Astrocyte of the hippocampus (primary cell): ENCODE measurements around the gene PPP3R1.

Experiments used
- DNase-seq: peaks from one replicate; pipeline ENCODE4 v3.0.0; 2011; ENCODE audit warnings: low read depth, low spot score

PPP3R1 gene

DNA sequence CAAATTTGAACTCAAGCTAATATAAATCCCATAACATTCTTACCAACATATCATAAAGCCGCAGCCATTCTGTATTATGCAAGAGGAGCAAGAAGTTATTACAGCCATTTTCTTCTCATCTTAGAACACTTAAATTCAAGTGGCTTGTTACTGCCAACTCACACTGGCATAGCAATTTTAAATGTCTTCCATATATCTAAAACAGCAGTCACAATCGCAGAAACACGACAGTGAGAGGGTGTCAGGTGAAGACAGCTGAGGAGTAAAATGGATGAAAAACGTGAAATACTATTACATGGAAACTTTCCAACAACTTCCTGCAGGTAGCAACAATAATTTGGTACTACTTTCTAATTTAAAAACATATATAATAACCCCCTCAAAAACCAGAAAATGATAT is 17.9 kb downstream of the PPP3R1 start:
- no peak for DNase-seq

DNA sequence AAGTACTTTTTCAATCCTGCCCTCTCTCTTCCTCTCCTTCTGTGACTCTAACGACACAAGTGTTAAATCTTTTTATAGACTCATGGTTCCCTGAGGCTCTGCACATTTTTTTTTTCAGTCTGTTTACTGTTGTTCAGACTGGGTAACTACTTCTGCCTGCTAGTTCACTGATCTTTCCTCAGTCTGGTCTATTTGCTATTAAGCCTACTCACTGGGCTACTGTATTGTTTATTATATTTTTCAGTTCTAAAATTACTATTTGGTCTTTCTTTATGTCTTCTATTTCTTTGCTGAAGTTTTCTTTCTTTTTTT is 21.3 kb downstream of the PPP3R1 start:
- DNase-seq = no peak

DNA sequence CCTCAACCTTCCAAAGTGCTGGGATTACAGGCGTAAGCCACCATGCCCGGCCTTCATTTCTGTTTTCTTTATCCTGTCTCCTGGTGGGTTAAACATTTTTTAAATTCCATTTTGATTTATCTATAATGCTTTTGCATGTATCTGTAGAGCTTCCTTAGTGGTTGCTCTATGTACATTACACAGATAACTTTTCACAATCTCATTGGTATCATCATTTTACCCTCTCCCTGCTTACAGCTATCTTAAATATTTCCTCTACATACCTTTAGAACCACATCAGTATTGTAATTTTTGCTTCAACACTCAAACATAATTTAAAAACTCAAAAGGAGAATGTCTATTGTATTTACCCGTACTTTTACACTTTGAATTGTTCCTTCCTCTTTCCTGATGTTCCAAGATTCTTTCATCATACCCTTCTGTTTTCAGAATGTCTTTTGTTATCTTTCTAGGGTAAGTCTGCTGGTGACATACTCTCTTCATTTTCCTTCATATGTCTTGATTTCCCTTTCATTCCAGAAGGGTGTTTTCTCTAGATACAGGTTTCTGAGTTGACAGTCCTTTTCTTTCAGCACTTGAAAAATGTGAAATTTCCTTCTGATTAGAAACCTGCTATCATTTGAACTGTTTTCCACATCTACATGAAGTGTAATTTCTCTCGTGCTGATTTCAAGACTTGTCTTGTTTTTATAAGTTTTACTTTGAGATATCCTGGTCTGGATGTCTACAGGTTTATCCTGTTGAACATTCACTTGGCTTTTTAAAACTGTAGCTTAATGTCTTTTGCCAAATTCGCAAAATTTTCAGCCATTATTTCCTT is 21.9 kb downstream of the PPP3R1 start:
- DNase-seq = no peak

DNA sequence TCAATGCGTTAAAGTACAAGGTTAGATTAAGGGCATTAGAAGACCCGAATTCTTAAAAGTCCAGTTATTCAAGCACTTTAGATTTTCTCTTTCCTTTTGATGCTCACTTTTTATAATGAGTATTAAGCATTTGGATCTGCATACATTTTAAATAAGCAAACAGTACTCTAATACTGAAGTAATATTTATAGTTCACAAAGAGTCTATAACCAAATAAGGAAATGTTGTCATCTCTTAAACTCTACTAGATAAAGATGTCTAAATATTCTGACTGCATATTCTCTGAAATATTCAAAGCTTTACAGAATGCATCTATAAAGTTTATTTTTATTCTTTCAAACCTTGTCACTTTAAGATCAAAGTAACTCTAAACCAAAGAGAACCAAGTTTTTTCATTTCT is 25.5 kb downstream of the PPP3R1 start:
- DNase-seq = no peak

DNA sequence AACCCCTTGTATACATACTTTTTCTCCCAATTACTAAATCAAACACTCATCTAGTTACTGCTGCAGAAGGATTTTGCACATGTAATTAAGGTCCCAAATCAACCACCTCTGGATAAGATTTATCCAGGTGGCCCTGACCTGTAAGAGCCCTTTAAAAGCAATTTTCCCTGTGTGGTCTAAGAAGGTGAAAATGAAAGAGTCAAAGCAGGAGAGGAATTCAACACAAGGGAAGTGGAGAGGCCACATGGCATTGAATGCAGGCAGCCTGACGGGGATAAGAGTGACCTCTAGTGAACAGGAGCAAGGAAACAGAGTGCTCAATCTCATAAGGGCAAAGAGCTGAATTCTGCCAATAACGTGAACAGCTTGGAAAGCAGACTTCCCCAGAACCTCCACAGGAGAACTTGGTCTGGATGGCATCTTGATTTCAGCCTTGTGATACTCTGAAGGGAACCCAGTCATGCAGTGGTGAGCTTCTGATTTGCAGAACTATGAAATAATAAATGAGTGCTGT is 27.2 kb downstream of the PPP3R1 start:
- DNase-seq = no peak

DNA sequence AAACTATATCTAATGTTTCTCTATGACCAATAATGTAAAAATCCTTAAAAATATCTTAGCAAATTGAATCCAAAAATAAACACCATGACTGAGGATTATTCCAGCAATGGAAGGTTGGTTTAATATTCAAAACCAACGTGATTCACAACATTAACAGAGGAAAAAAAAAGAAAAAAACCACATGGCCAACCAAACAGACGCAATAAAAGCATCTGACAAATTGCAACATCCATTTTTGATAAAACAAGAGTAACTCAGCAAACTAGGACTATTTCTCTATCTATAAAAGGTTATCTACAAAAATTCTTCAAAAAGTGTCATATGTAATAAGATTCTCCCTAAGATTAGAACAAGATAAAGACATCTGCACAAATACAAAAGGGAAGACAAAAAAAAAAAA is 28.9 kb downstream of the PPP3R1 start:
- DNase-seq = no peak

DNA sequence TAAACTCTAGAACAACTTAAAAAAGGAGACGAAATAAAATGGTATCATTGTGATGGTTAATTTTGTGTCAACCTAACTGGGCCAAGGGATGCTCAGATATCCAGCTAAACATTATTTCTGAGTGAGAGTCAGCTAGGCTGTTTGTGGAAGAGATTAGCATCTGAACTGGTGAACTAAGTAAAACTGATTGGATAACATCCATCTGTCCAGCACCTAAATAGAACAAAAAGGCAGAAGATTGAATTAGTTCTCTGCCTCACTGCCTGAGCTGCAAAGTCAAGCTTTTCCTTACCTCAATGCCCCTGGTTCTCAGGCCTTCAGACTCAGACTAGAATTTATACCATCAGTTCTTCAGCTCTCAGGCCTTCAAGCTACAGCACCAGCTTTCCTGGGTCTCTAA is 30.0 kb downstream of the PPP3R1 start:
- DNase-seq = no peak

DNA sequence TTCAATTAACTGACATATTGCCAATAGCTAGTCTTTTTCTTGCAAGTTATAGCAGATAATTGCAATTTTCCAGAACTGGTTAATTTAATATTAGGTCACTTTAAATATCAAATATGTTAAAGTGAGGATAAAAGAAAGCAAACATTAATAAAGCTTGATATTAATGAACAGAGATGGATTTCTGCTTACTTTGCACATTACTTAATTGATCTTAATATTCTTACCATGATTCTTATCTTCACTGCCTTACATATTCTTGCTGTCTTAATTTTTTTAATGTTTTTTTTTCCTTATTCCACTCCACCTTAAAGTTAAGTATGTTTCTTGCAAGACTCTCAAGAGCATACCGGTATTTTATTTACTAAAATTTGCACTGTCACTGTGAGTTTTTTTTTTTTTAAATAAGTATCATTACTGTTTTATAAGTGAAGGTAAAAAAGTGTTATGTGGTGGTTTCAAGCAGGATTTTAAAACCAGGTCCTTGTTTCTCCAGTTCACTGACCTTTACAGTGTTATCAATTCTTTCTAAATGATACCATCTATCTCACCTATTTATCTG is 33.9 kb downstream of the PPP3R1 start:
- no peak for DNase-seq

DNA sequence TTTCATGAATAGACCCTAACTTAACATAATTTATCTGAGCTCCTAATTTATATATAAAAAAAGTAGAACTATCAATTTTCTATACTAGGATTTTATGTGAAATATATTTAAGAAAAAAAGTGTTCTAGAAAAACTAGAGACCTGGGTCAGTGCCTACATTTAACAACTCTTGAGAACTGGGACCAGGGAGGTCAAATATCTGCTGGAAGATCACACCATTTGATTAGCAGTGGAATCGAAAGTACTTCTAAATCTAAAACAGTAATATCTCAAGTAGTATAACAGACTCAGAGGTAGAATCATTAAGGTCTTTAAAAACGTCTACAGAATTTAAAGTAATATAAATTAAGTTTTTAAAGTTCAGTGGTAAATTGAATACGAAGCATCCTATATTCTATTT is 34.6 kb downstream of the PPP3R1 start:
- DNase-seq = no peak

DNA sequence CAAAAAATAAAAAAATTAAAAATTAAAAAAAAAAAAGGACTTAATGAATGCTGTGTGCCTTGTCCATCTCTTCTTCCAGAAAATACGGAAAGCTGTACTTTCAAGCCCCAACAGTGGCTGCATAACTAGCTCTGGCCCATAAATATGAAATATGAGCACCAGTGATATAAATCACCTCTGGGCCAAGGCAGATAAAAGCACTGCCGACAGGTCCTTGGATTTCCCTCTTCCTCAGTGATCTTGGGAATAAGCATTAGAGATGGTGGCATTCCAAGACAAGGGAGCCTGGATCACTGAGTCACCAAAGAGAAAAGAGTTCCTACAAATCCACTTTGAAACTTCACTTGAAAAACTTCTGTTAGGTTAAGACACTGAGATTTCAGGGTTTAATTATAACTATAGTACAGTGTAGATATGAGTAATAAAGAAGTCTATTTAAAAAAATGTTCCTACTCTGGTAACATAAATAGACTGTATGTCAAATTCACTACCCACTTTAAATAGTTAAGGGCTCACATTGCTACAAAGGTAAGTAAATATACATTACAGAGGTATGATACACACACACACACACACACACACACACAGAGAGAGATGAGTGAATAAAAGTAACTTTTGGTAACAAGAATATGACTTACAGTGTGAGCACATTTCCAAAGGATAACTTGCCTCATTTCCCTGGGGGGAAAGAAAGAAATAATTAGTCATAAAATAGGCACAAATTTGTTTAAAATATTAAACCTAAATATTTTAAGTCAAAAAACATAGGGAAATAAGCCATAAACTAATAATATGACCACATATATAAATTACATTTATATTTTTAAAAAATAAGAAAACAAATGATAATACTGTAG is 35.6 kb downstream of the PPP3R1 start:
- DNase-seq = no peak

DNA sequence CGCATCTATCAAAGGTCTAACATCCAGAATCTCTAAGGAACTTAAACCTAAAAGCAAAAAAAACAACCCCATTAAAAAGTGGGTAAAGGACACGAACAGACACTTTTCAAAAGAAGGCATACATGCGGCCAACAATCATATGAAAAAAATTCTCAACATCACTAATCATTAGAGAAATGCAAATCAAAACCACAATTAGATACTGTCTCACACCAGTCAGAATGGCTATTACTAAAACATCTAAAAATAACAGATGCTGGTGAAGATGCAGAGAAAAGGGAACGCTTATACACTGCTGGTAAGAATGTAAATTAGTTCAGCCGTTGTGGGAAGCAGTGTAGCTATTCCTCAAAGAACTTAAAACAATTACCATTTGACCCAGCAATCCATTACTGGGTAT is 38.0 kb downstream of the PPP3R1 start:
- DNase-seq = no peak

DNA sequence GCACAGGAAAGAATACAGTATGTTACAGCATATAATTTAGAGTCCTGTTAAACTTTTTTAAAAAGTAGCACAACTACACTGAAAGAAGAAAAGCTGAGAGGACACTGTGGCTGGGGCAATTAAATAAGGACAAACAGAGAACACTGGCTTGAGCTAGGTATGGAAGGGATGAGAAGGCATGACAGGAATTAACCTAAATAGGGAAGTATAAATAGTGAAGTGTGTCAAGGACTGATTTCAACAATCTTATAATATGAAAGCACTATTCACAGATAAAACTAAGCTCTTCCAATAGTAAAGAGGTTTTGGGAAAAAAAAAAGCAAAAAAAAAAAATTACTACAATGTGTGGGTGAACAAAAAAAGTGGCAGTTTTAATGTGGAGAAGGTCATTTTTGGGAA is 45.5 kb downstream of the PPP3R1 start:
- DNase-seq = no peak

DNA sequence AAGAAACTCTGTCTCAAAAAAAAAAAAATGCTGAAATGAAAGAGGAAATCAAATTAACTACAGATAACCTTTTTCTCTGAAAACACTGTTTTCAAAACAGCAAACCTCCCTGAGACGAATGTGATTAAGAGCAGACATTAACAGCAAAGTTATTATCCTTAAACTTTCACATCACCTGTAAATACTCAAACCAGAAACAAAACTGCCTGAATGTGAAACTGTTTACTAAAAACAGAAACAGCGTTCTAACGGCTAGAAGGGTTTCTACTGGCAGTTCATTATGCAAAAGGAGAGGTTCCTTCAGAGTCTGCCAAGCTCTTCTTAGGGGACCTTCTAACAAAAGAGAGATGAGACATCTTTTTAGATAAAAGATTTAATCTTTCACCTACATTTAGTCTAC is 48.7 kb downstream of the PPP3R1 start:
- no peak for DNase-seq

DNA sequence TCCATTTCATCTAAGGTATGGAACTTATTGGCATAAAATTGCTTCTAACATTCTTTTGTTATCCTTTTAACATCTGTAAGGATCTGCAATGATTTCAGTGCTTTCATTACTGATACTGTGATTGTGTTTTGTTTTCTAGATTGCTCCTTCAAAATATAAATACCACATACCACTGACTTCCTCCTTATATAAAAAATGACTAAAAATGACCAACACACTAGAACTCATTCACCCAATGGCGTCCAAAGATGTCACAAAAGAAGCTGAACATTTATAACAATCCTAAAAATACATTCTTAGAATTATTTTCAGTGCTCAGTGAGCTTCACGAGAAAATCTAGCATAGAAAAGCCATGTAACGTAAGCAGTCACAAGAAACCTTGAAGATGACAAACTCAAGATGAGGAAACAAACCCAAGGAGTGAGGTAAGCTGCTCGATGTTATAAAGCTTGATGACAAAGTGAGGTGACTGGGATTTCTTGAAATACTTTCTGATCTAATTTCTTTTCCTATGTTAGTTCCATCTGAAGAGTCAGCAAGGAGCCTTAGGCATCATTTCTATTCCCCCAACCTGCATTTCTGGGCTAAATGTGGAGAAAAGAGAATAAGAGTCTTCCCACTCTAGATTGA is 52.1 kb downstream of the PPP3R1 start:
- no peak for DNase-seq

DNA sequence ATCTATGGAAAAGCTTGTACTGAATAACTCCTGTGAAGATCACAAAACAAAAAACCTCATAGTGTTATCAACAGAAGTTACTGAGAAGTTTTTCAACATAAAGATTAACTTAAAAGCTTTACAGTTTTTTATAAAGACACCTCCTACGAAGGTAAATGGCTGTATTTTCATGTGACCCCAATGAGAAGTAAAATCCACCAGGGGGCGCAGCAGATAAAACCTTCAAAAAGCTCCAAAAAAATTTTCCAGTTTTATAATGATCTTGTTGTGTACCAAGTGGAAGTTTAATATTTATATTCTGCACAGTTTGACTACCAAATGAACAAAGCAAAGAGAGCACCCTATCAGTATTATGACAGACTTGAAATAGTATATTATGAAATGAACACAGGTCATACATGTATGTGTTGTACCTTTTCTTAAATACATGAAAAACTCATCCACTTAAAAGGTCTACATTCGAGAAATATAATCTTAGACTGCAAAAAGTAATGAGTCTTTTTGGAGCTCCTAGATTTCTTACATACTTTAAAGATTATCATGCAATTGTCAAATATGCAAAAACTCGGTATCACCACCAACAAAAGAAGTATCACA is 56.1 kb downstream of the PPP3R1 start:
- peak; percentile 32 for DNase-seq

DNA sequence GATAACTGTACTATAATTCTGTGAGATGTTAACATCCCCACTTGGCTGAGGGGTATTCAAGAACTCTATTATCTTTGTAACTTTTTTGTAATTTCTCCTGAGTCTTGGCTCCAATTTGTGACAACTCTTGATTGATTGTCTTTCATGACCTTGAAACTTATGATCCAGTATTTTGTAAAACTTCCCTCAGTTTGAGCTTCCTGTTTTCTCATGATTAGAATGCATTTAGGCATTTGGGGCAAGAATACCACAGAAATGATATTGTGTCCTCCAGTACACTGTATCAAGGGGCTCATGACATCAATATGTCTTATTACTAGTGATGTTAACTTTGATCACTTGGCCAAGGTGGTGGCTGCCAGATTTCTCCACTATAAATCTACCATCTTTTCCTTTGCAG is 57.2 kb downstream of the PPP3R1 start:
- DNase-seq = no peak

DNA sequence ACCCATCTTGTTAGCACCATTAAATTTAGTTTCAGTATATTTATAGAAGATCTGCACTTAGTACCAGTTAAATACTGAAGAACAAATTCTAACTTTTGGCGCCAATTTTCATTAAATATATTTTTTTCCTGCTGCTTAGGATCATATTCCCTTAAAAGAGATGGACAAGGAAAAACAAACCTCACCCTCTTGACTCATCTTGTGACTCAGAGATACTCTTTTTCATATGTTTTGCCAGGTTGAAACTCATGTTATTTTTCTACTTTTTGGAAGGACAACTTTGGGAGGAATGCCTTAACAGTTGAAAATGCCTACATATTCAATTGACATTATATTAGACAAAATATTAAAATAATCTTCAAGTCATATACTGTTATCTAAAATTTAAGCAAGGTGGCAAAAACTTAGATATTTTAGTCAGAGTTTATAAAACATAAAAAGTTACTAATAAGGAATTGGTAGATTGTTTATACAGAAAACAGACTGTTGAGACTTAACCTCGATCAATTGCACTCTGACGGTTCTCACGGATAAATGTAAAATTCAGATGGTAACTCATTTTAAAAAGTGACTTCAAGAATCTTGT is 58.5 kb downstream of the PPP3R1 start:
- peak; percentile 29 for DNase-seq

DNA sequence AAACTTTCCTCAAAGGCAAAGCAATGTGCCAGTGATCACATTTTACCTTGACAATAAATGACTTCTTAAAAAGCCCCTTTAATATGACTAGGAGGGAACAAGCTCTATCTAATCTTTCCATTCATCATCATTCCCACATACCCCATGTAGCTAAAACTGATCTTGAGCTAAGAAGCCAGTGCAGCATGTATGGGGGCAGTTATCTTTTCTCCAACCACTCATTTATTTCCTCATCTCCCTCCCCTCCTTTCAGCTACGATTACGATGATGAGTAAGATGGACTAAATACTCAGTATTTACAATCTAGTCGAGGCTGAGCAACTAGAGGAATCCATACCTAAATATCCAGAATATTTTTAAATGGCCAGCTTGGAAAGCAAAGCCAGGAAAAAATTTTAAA is 59.2 kb downstream of the PPP3R1 start:
- no peak for DNase-seq

DNA sequence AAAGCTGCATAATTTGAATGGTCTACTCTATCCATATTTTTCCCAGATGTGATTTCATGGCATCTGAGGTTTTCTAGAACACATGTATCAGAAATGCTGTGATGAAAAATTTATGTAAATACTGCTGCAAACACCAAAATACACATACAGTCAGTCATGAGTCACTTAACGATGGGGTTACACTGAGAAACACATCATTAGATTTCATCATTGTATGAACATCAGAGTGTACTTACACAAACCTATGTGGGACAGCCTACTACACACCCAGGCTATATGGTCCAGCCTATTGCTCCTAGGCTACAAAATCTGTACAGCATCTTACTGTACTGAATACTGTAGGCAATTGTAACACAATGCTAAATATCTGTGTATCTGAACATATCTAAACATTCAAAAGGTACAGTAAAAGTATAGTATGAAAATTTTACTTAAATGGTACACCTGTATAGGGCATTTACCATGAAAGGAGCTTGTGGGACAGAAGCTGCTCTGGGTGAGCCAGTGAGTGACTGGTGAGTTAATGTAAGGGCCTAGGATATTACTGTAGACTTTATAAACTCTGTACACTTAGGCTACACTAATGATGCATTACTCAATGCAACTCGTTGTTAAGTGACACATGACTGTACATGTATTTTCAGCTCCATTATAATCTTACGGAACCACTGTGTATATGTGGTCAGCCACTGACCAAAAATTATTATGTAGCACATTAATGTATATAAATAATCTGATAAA is 61.2 kb downstream of the PPP3R1 start:
- peak; percentile 16 for DNase-seq

DNA sequence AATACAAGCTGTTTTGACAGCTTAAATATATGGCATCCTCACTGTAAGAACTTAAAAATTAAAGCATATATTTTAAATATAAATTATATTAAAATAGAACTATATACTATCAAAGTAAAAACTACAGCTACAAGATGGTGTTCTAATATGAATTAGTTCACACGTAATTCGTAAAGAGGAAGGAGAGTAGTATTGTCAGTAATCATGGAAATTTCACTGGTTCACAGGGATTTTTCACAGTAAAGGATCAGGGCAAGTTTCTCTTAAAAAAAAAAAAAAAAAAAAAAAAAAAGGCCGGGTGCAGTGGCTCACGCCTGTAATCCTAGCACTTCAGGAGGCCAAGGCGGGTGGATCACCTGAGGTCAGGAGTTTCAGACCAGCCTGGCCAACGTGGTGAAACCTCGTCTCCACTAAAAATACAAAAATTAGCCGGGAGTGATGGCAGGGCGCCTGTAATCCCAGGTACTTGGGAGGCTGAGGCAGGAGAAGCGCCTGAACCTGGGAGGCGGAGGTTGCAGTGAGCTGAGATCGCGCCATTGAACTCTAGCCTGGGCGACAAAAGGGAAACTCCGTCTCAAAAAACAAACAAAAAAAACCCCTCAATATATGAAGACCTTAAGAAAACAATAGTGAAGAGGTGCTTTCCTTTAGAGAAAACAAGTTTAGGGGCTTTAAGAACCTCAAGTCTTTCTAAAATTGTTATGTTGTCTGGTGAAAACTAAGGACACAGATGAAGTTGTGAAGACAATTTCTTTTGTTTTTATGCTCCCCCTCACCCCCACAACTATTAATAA is 62.1 kb downstream of the PPP3R1 start:
- no peak for DNase-seq
